Transverse colon (tissue), 4 donors: ENCODE data around the gene RTP3.

ENCODE experiments used
- CTCF ChIP-seq, 5 experiments: fragments of 200-600 bp in 3 of 5; fragments of 450-650 bp in 2 of 5; sonication (generic) in 3 of 5; IDR thresholded peaks; 1 replicate in 2 of 5; 2 replicates in 3 of 5; pipeline ENCODE4 v1.5.1; 2016 to 2017; ENCODE audit warnings: antibody characterized with exemption in 5 of 5, inconsistent platforms in 3 of 5, mild to moderate bottlenecking in 2 of 5, moderate library complexity in 1 of 5
- EP300 ChIP-seq: sonication (generic); formaldehyde crosslinking; IDR thresholded peaks from one replicate; pipeline ENCODE4 v1.6.1; 2017; ENCODE audit warnings: antibody characterized with exemption, low read depth
- POLR2A ChIP-seq: fragments of 450-650 bp; IDR thresholded peaks from one replicate; pipeline ENCODE4 v1.6.1; 2016; ENCODE audit warnings: antibody characterized with exemption, mild to moderate bottlenecking, moderate library complexity
- POLR2AphosphoS5 ChIP-seq, 3 donors: sonication (generic); formaldehyde crosslinking; IDR thresholded peaks; one replicate each; pipeline ENCODE4 v1.6.1; 2016; ENCODE audit warnings: antibody characterized with exemption in 3 of 3

GRCh38 chr3:46527239-46527638, 29.5 kb downstream of the RTP3 start:
- TF ChIP-seq POLR2AphosphoS5 (IDR thresholded peaks at IDR 0.05) (no peak), CTCF (IDR thresholded peaks at IDR 0.05) (no peak), POLR2A (no peak), EP300 (no peak)
